ENCODE measurements around the gene GALNS. TPM values are rescaled to one million over a fixed set of nuclear protein-coding genes. Genes with fewer than 3 reads are reported as not detected.

Gene GALNS
- total RNA-seq, 4 donors from 2014 or later, result 45.7 to 101 (median 75.6) TPM

- Histone ChIP-seq H3K27me3 (no peaks in the 10 kb centered on the region), H3K4me3 (no peak overlapping the region), H3K9me3 (no peaks in the 10 kb centered on the region), H3K36me3 (peaks cover 0 to 6% (median 3%) of the 10 kb centered on the region in 4 donors), H3K27ac (no peak overlapping the region), H3K4me1 (no peaks in the 10 kb centered on the region)
- no peak for DNase-seq
- intact Hi-C loops (cut with DNase I; ENCODE audit: low total_unique reads) (no loop called here), in situ Hi-C loops (cut with MboI; ENCODE audit: low pct_ligation_motif_present in 1 of 4, low pct_unique_long_range_greater_than_20kb in 1 of 4, low sequenced_read_pairs in 3 of 4) (loop anchor here in 1 of 4 donors (25.0 kb wide), 1 partner anchor 393 kb away; the partner anchor contains the start of genes SLC22A31 and ZNF778)
- WGBS, 2 donors (ENCODE audit: low coverage in 1 of 2), result 85% methylated on average over 16 of the region's 16 CpGs; no CpG with 5 or more reads in 1 of the 2 donors
- TF ChIP-seq EP300 (IDR thresholded peaks at IDR 0.05; ENCODE audit: low read depth) (no peak), POLR2AphosphoS5 (IDR thresholded peaks at IDR 0.05) (no peak), POLR2A (IDR thresholded peaks at IDR 0.05) (no peak)
- TF ChIP-seq, protein P1, sequence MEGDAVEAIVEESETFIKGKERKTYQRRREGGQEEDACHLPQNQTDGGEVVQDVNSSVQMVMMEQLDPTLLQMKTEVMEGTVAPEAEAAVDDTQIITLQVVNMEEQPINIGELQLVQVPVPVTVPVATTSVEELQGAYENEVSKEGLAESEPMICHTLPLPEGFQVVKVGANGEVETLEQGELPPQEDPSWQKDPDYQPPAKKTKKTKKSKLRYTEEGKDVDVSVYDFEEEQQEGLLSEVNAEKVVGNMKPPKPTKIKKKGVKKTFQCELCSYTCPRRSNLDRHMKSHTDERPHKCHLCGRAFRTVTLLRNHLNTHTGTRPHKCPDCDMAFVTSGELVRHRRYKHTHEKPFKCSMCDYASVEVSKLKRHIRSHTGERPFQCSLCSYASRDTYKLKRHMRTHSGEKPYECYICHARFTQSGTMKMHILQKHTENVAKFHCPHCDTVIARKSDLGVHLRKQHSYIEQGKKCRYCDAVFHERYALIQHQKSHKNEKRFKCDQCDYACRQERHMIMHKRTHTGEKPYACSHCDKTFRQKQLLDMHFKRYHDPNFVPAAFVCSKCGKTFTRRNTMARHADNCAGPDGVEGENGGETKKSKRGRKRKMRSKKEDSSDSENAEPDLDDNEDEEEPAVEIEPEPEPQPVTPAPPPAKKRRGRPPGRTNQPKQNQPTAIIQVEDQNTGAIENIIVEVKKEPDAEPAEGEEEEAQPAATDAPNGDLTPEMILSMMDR (IDR thresholded peaks at IDR 0.05), result no peak
These were observed 37.6 kb downstream of the GALNS start for GRCh38 chr16:88819126-88819525.

DNA sequence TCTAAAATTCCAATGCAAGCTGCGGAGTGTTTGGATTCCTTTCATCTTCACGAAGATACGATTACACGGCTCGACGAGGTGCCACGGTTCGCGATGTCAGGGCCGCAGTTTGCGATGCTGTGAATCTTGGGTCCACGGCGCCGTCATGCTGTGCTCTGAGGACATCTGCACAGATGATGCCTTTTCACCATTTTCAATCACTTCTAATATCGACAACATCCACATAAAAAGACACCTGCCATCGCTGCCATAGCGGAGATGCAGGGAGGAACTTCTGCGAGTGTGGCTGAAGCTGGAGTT, 38.2 kb downstream of the GALNS start:
- WGBS, 2 donors (ENCODE audit: low coverage in 1 of 2), result 83 to 96% methylated on average over 5 to 18 of the region's 18 CpGs
- Histone ChIP-seq H3K27ac (no peak overlapping the region), H3K4me1 (peaks cover 0 to 5% (median under 1%) of the 10 kb centered on the region in 4 donors), H3K4me3 (no peak overlapping the region), H3K27me3 (no peaks in the 10 kb centered on the region), H3K36me3 (peaks cover 0 to 6% (median 3%) of the 10 kb centered on the region in 4 donors), H3K9me3 (no peaks in the 10 kb centered on the region)
- in situ Hi-C loops (cut with MboI; ENCODE audit: low pct_ligation_motif_present in 1 of 4, low pct_unique_long_range_greater_than_20kb in 1 of 4, low sequenced_read_pairs in 3 of 4) (loop anchor here in 1 of 4 donors (25.0 kb wide), 1 partner anchor 394 kb away; the partner anchor contains the start of genes SLC22A31 and ZNF778), intact Hi-C loops (cut with DNase I; ENCODE audit: low total_unique reads) (no loop called here)
- no peak for DNase-seq
- TF ChIP-seq, protein P1 (IDR thresholded peaks at IDR 0.05), result no peak
- TF ChIP-seq POLR2AphosphoS5 (IDR thresholded peaks at IDR 0.05), result no peak
- TF ChIP-seq EP300 (IDR thresholded peaks at IDR 0.05; ENCODE audit: low read depth), result no peak
- TF ChIP-seq POLR2A (IDR thresholded peaks at IDR 0.05), result no peak

DNA sequence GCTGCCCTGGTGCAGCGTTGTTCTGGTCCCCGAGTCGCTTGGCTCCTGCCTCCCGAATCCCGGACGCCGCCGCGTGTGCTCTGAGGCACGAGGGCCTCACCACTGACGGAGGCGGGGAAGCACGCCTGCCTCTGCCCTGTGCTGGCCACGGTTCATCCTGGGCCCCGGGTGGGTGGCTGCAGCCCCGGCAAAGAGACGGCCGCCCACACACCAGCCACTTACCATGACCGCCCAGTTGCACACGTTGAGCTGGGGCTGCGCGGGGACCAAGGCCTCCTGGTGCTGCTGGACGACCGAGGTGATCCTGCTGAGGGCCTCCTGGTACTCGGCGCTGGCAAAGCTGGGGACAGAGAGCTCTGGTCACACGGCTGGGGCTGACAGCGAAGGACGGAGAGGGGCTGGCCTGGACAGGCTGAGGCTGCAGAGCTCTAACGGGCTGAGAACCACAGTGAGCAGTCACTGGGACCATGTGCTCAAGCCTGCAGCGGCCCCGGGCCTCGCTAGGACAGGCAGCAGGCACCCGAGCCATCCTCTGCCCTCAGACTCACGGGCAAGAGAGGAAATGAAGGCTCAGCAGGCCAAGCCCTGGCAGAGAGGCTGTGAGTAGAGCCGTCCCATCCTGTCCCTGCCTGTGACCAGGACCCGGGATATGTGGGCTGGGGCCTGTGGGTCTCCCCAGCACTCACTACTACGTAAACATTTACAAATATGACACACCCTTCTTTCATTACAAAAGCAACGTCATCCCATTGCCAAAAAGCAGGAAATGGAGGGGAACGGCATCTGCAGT, 38.8 kb downstream of the GALNS start:
- H3K4me3 ChIP-seq, result no peak overlapping the region
- no peak for TF ChIP-seq POLR2AphosphoS5 (IDR thresholded peaks at IDR 0.05)
- TF ChIP-seq POLR2A (IDR thresholded peaks at IDR 0.05), result no peak
- TF ChIP-seq, protein P1 (IDR thresholded peaks at IDR 0.05), result no peak
- TF ChIP-seq EP300 (IDR thresholded peaks at IDR 0.05; ENCODE audit: low read depth), result no peak
- H3K27me3 ChIP-seq, result no peaks in the 10 kb centered on the region
- peaks cover 1 to 10% (median 5%) of the 10 kb centered on the region in 4 donors for H3K4me1 ChIP-seq
- in situ Hi-C loops (cut with MboI; ENCODE audit: low pct_ligation_motif_present in 1 of 4, low pct_unique_long_range_greater_than_20kb in 1 of 4, low sequenced_read_pairs in 3 of 4), result loop anchor here in 1 of 4 donors (25.0 kb wide), 1 partner anchor 394 kb away; the partner anchor contains the start of genes SLC22A31 and ZNF778
- H3K27ac ChIP-seq, result no peak overlapping the region
- 80 to 83% methylated on average over 1 to 18 of the region's 40 CpGs for WGBS, 2 donors (ENCODE audit: low coverage in 1 of 2)
- no peaks in the 10 kb centered on the region for H3K9me3 ChIP-seq
- DNase-seq, result no peak
- intact Hi-C loops (cut with DNase I; ENCODE audit: low total_unique reads), result no loop called here
- H3K36me3 ChIP-seq, result peaks cover 0 to 6% (median 3%) of the 10 kb centered on the region in 4 donors

GRCh38 chr16:88816736-88817535, 39.8 kb downstream of the GALNS start:
- H3K4me1 ChIP-seq, result peaks cover 4 to 21% (median 16%) of the 10 kb centered on the region in 4 donors
- H3K27me3 ChIP-seq, result no peaks in the 10 kb centered on the region
- WGBS, 2 donors (ENCODE audit: low coverage in 1 of 2), result 85% methylated on average over 23 of the region's 41 CpGs; no CpG with 5 or more reads in 1 of the 2 donors

More at GRCh38 chr16:88816736-88817535, 39.8 kb downstream of the GALNS start:
- Histone ChIP-seq H3K4me3 (no peak overlapping the region), H3K36me3 (peaks cover 0 to 1% (median 0%) of the 10 kb centered on the region in 4 donors), H3K27ac (no peak overlapping the region), H3K9me3 (no peaks in the 10 kb centered on the region)
- no peak for TF ChIP-seq POLR2A (IDR thresholded peaks at IDR 0.05)
- intact Hi-C loops (cut with DNase I; ENCODE audit: low total_unique reads), result no loop called here
- no peak for DNase-seq
- in situ Hi-C loops (cut with MboI; ENCODE audit: low pct_ligation_motif_present in 1 of 4, low pct_unique_long_range_greater_than_20kb in 1 of 4, low sequenced_read_pairs in 3 of 4), result loop anchor here in 1 of 4 donors (25.0 kb wide), 1 partner anchor 395 kb away; the partner anchor contains the start of genes SLC22A31 and ZNF778
